ENCODE measurements around the gene PCDHA8.
"Not testable (repeated sequence)": the region's sequence is repeated elsewhere in the genome, so short reads cannot be mapped to it uniquely, and the experiment has no call there.

Gene PCDHA8

GRCh38 chr5:140875085-140876065 lies 34.4 kb downstream of the PCDHA8 start, which contains the start of gene PCDHA12:
PCDHA12 (plus strand) TSS chr5:140875308; CDS start chr5:140875473, 165 bp downstream.
- DNase-seq, result no peak

- DNase-seq, result not testable (repeated sequence)
Observed at GRCh38 chr5:140876541-140877261, 35.7 kb downstream of the PCDHA8 start.

GRCh38 chr5:140877262-140877581 lies 36.2 kb downstream of the PCDHA8 start:
- DNase-seq, result no peak

GRCh38 chr5:140881889-140882590 lies 41.1 kb downstream of the PCDHA8 start, which contains the start of gene PCDHA13:
PCDHA13 (plus strand) TSS chr5:140882124; CDS start chr5:140882269, 145 bp downstream.
- DNase-seq, result no peak

- no peak for DNase-seq
Observed at GRCh38 chr5:140882591-140882899, 41.6 kb downstream of the PCDHA8 start.

GRCh38 chr5:140883373-140883772 lies 42.4 kb downstream of the PCDHA8 start:
- no peak for DNase-seq

- DNase-seq, result no peak
Observed at GRCh38 chr5:140883927-140884697, 43.1 kb downstream of the PCDHA8 start.

Data from NCI-H774 (cell line).